Measurements from ENCODE around the gene ATP5ME. TPM values are rescaled to one million over a fixed set of nuclear protein-coding genes. Genes with fewer than 3 reads are reported as not detected.

ATP5ME gene
- total RNA-seq, 1 donor from 2014 or later = 95.1 TPM

DNA sequence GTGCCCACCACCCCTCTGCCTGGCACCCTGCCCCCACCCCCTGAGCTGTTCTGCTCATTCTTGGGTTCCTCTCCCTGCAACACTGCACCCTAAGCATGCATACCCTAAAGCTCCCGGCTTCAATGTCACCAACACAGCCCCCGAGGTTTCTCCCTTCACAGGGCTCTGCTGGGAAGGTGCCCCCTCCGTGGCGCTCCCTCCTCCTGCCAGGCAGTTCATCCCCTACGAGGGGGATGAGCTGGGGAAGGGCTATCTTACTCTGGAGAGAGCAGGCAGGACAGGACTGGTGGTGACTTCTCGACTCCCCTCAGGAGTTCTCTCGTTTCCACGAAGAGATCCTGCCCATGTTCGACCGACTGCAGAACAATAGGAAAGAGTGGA lies 6.5 kb downstream of the ATP5ME start:
- peaks cover 5% of the 10 kb centered on the region for H3K4me1 ChIP-seq
- no peak overlapping the region for H3K4me3 ChIP-seq
- no peaks in the 10 kb centered on the region for H3K36me3 ChIP-seq
- DNase-seq (ENCODE audit: low spot score) = no peak
- no peak overlapping the region for H3K27ac Mint-ChIP-seq
- no peak overlapping the region for H3K27ac ChIP-seq
- H4K20me1 ChIP-seq (ENCODE audit: low read depth) = no peaks in the 10 kb centered on the region
- H3K9ac ChIP-seq = no peak overlapping the region
- no peaks in the 10 kb centered on the region for H3K27me3 ChIP-seq
- peaks cover 10% of the 10 kb centered on the region for H3K36me3 Mint-ChIP-seq
- no peaks in the 10 kb centered on the region for H3K9me3 ChIP-seq (ENCODE audit: low read depth)
- no peaks in the 10 kb centered on the region for H3K79me2 ChIP-seq (ENCODE audit: low read depth)
- no peaks in the 10 kb centered on the region for H3F3A ChIP-seq (ENCODE audit: low read depth)
- no peak overlapping the region for H3K4me3 Mint-ChIP-seq
- peaks cover 3% of the 10 kb centered on the region for H3K27me3 Mint-ChIP-seq (ENCODE audit: insufficient read depth, low read depth)
- H3K4me1 Mint-ChIP-seq = no peaks in the 10 kb centered on the region
- no peaks in the 10 kb centered on the region for H3K9me3 Mint-ChIP-seq
- no peak overlapping the region for H2AFZ ChIP-seq (replicated peaks)
- H3K4me2 ChIP-seq = no peak overlapping the region
- TF ChIP-seq EZH2phosphoT487 (IDR thresholded peaks at IDR 0.05) = no peak
- no peak for TF ChIP-seq EZH2 (IDR thresholded peaks at IDR 0.05)
- TF ChIP-seq, protein P1, sequence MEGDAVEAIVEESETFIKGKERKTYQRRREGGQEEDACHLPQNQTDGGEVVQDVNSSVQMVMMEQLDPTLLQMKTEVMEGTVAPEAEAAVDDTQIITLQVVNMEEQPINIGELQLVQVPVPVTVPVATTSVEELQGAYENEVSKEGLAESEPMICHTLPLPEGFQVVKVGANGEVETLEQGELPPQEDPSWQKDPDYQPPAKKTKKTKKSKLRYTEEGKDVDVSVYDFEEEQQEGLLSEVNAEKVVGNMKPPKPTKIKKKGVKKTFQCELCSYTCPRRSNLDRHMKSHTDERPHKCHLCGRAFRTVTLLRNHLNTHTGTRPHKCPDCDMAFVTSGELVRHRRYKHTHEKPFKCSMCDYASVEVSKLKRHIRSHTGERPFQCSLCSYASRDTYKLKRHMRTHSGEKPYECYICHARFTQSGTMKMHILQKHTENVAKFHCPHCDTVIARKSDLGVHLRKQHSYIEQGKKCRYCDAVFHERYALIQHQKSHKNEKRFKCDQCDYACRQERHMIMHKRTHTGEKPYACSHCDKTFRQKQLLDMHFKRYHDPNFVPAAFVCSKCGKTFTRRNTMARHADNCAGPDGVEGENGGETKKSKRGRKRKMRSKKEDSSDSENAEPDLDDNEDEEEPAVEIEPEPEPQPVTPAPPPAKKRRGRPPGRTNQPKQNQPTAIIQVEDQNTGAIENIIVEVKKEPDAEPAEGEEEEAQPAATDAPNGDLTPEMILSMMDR (IDR thresholded peaks at IDR 0.05) = no peak

DNA sequence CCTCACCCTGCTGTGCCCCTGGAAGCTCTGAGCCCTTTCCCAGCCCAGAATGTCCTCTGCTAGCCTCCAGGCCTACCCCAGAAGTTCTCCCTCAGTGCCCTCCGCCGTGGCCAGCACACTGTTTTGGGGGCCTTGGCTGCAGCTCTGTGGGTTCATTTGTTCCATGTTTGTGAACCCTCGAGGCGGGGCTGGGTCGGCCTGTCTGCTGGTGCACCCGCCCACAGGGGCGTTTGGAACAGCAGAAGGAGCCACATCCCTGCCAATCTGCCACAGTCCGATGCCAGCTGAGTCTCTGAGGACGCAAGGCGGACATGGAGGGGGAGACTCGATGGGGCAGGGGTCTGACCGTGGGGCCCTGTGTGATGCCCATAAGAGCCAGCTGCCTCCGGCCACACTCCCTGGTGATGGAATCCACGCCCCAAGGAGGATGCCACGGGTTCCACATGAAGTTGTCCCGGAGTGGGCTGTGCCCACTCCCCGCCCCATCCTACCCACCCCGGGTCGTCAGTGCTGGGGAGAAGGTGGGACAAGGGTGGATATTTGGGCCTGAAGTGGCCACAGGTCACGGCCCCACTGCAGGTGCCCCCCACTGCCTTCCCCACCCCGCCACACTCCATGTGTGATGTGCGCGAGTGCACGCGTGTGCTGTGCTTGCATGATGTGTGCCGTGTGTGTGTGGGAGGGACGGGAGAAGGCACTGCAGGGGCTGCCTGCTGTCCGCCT lies 7.1 kb downstream of the ATP5ME start:
- TF ChIP-seq, protein P1 (IDR thresholded peaks at IDR 0.05) = no peak
- no peak for TF ChIP-seq EZH2phosphoT487 (IDR thresholded peaks at IDR 0.05)
- no peak for TF ChIP-seq EZH2 (IDR thresholded peaks at IDR 0.05)
- DNase-seq (ENCODE audit: low spot score) = no peak
- H3K27ac Mint-ChIP-seq = no peak overlapping the region
- H3K4me3 ChIP-seq = no peak overlapping the region
- peaks cover 5% of the 10 kb centered on the region for H3K4me1 ChIP-seq
- H3K4me1 Mint-ChIP-seq = no peaks in the 10 kb centered on the region
- no peaks in the 10 kb centered on the region for H3K36me3 ChIP-seq
- H3K4me3 Mint-ChIP-seq = no peak overlapping the region
- no peaks in the 10 kb centered on the region for H4K20me1 ChIP-seq (ENCODE audit: low read depth)
- no peaks in the 10 kb centered on the region for H3K9me3 Mint-ChIP-seq
- H3F3A ChIP-seq (ENCODE audit: low read depth) = no peaks in the 10 kb centered on the region
- no peak overlapping the region for H3K4me2 ChIP-seq
- H3K27me3 Mint-ChIP-seq (ENCODE audit: insufficient read depth, low read depth) = peaks cover 4% of the 10 kb centered on the region
- peaks cover 7% of the 10 kb centered on the region for H3K36me3 Mint-ChIP-seq
- H3K27me3 ChIP-seq = no peaks in the 10 kb centered on the region
- no peaks in the 10 kb centered on the region for H3K9me3 ChIP-seq (ENCODE audit: low read depth)
- H2AFZ ChIP-seq (replicated peaks) = no peak overlapping the region
- no peak overlapping the region for H3K9ac ChIP-seq
- H3K27ac ChIP-seq = no peak overlapping the region
- no peaks in the 10 kb centered on the region for H3K79me2 ChIP-seq (ENCODE audit: low read depth)

DNA sequence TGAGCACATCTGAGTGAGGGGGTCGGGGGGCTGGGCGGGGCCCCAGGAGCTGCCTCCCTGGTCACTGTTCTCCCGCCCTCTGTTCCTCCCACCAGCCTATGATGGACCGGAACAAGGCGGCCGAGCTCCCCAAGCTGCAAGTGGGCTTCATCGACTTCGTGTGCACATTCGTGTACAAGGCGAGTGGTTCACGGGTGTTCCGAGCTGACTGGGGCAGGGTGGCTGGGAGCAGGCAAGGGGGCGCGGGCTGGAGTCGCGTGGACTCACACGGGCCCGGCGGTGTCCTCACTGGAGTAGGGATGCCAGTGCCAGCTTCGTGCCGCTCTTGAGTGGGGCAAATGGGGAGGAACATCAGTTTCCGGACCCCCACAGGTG lies 7.7 kb downstream of the ATP5ME start:
- no peak overlapping the region for H3K4me3 Mint-ChIP-seq
- H3K4me1 ChIP-seq = peaks cover 5% of the 10 kb centered on the region
- TF ChIP-seq EZH2phosphoT487 (IDR thresholded peaks at IDR 0.05) = no peak
- no peak for TF ChIP-seq EZH2 (IDR thresholded peaks at IDR 0.05)
- TF ChIP-seq, protein P1 (IDR thresholded peaks at IDR 0.05) = no peak
- no peak overlapping the region for H3K4me3 ChIP-seq
- H3K9me3 Mint-ChIP-seq = no peaks in the 10 kb centered on the region
- no peaks in the 10 kb centered on the region for H3K79me2 ChIP-seq (ENCODE audit: low read depth)
- H3K9ac ChIP-seq = no peak overlapping the region
- no peaks in the 10 kb centered on the region for H3K27me3 ChIP-seq
- no peak overlapping the region for H3K4me2 ChIP-seq
- H3K4me1 Mint-ChIP-seq = no peaks in the 10 kb centered on the region
- H3K27ac ChIP-seq = no peak overlapping the region
- no peaks in the 10 kb centered on the region for H3K36me3 ChIP-seq
- no peak for DNase-seq (ENCODE audit: low spot score)
- H3K27me3 Mint-ChIP-seq (ENCODE audit: insufficient read depth, low read depth) = peaks cover 7% of the 10 kb centered on the region
- no peaks in the 10 kb centered on the region for H3F3A ChIP-seq (ENCODE audit: low read depth)
- H2AFZ ChIP-seq (replicated peaks) = no peak overlapping the region
- H3K27ac Mint-ChIP-seq = no peak overlapping the region
- H3K9me3 ChIP-seq (ENCODE audit: low read depth) = no peaks in the 10 kb centered on the region
- peaks cover 7% of the 10 kb centered on the region for H3K36me3 Mint-ChIP-seq
- H4K20me1 ChIP-seq (ENCODE audit: low read depth) = no peaks in the 10 kb centered on the region
